Measurements from ENCODE around the gene FLOT2.
"Not testable (repeated sequence)": the region's sequence is repeated elsewhere in the genome, so short reads cannot be mapped to it uniquely, and the experiment has no call there.

Gene FLOT2

GRCh38 chr17:28874750-28875149, 22.8 kb downstream of the FLOT2 start:
- DNase-seq (ENCODE audit: low read depth in 2 of 2), result no peak

- DNase-seq (ENCODE audit: low read depth in 2 of 2), result no peak
Observed at GRCh38 chr17:28873839-28874238, 23.7 kb downstream of the FLOT2 start.

- DNase-seq (ENCODE audit: low read depth in 2 of 2), result no peak
Observed at GRCh38 chr17:28871056-28871579, 26.4 kb downstream of the FLOT2 start.

- no peak for DNase-seq (ENCODE audit: low read depth in 2 of 2)
Observed at GRCh38 chr17:28867276-28867675, 30.3 kb downstream of the FLOT2 start.

- DNase-seq (ENCODE audit: low read depth in 2 of 2), result no peak
Observed at GRCh38 chr17:28865946-28866752, 31.4 kb downstream of the FLOT2 start.

GRCh38 chr17:28864991-28865849, 32.3 kb downstream of the FLOT2 start:
- no peak for DNase-seq (ENCODE audit: low read depth in 2 of 2)

GRCh38 chr17:28863953-28864352, 33.6 kb downstream of the FLOT2 start:
- DNase-seq (ENCODE audit: low read depth in 2 of 2), result no peak

GRCh38 chr17:28862561-28862960, 35.0 kb downstream of the FLOT2 start:
- DNase-seq (ENCODE audit: low read depth in 2 of 2), result no peak

GRCh38 chr17:28861393-28862203, 35.9 kb downstream of the FLOT2 start:
- no peak for DNase-seq (ENCODE audit: low read depth in 2 of 2)

- no peak for DNase-seq (ENCODE audit: low read depth in 2 of 2)
Observed at GRCh38 chr17:28860363-28860808, 37.1 kb downstream of the FLOT2 start.

GRCh38 chr17:28858801-28859355, 38.7 kb downstream of the FLOT2 start:
- DNase-seq (ENCODE audit: low read depth in 2 of 2), result no peak

GRCh38 chr17:28857905-28858800, 39.4 kb downstream of the FLOT2 start:
- no peak for DNase-seq (ENCODE audit: low read depth in 2 of 2)

- no peak for DNase-seq (ENCODE audit: low read depth in 2 of 2)
Observed at GRCh38 chr17:28856028-28856574, 41.4 kb downstream of the FLOT2 start.

GRCh38 chr17:28855336-28855679, 42.2 kb downstream of the FLOT2 start:
- DNase-seq (ENCODE audit: low read depth in 2 of 2), result no peak

- DNase-seq (ENCODE audit: low read depth in 2 of 2), result peak; percentile 69 to 73
Observed at GRCh38 chr17:28854457-28855335, 42.8 kb downstream of the FLOT2 start, which contains the start of gene ERAL1. Gene ERAL1 (plus strand): TSS chr17:28855016. CDS start chr17:28855035, 19 bp downstream.

- no peak for DNase-seq (ENCODE audit: low read depth in 2 of 2)
Observed at GRCh38 chr17:28853295-28853694, 44.2 kb downstream of the FLOT2 start.

GRCh38 chr17:28849281-28849680, 48.3 kb downstream of the FLOT2 start:
- no peak for DNase-seq (ENCODE audit: low read depth in 2 of 2)

- peak; percentile 52 to 57 for DNase-seq (ENCODE audit: low read depth in 2 of 2)
Observed at GRCh38 chr17:28848667-28849066, 48.9 kb downstream of the FLOT2 start.

GRCh38 chr17:28846699-28847098, 50.8 kb downstream of the FLOT2 start:
- DNase-seq (ENCODE audit: low read depth in 2 of 2), result not testable (repeated sequence)
